Stimulated activated CD4-positive, alpha-beta T cell treated with anti-CD3 and anti-CD28 coated beads, TNF-alpha, amount 100 ng/mL, for 24 hours (primary cell): Measurements from ENCODE around the gene TRIM33.

Source experiments
- DNase-seq, 3 experiments: peaks; one replicate each; pipeline ENCODE4 v3.0.0-alpha.2; 2020; ENCODE audit warnings: low read depth in 3 of 3

Gene TRIM33

DNA sequence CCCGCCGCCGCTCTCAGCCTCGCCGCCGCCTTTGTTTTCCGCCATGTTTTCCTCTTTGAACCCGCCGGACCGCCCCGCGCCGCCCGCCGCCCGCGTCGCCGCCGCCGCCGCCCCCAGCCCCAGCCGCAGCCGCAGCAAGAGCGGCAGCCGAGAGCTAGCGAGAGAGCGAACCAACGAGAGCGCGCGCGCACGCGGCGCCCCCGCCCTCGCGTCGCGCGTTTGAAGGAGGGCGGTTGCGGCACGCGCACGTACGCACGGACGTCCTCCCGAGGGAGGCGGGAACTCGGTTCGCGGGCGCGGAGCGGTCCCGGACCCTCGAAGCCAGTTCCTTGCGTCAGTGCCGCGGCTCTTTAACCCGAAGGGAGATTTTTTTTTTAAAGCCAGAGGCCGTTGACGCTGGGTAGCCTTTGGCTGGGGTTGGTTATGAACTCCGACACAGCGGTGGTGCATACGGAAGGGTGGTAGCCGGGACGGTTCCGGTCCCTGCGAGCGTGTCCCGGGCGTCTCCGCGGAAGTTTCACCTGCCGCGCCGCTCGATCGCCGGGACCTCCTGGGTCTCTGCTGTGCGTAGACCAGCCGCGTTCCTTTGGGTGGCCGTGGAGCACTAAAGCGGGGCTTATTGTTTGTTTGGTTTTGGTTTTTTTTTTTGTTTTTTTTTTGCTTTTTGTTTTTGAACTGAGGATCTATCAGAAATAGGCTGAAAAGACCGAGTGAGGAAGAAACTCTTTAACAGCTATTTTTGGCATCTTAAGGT is at the start of gene TRIM33:
TSS of gene TRIM33 (minus strand) at position 172 of the 754 bp plus-strand sequence. CDS start at position 45, 127 bp downstream.
- peak; percentile 84 to 90 (median 88) for DNase-seq

DNA sequence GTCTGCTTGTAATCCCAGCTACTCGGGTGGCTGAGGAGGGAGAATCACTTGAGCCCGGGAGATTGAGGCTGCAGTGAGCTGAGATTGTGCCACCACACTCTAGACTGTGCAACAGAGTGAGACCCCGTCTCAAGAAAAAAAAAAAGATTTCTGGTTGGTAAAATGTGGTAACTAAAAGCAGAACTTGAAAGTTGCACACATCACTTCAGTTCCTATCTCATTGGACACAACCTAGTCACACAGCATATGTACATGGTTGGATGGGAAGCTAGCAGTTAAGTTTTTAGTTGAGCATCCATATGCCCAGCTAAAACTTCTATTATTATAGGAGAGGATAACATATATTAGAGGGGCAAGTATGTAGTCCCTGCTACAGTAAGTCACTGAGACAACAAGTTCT is 48.4 kb upstream of the TRIM33 start:
- DNase-seq: no peak

DNA sequence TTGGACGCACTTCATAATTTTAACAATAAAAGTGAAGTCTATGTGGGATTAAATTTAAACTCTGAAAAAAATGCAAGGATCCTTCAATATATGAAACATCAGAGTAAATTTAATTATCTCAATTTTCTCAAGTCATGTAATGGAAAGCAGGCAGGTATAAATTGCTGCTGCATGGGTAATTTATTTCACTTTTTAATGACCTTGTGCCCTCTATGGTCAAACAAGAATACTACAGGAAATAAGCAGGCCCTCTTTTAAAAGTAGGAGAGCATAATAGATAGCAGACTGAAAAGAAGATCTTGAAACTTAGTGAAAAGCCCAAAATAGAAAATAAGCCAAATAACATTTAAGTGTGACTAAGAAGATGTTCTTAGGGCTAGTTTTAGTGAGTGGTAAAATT is 47.5 kb upstream of the TRIM33 start:
- DNase-seq: no peak

DNA sequence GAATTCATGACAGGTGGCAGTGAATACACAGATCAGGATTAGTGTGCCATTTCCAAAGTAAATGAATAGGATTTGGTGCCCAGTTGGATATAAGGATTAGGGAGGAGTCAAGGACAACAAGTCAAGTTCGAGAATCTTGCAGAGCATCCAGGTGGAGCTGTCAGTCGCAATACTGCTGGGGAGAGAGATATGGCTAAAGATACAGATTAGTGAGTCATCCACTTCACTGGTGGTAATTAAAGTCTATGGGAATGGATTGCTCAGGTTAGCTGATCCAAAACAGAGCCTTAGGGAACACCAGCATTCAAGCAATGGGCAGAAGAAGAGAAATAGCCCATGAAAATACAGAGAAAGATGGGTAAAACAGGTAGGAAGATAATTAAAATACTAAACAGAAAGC is 43.6 kb upstream of the TRIM33 start:
- DNase-seq: no peak

DNA sequence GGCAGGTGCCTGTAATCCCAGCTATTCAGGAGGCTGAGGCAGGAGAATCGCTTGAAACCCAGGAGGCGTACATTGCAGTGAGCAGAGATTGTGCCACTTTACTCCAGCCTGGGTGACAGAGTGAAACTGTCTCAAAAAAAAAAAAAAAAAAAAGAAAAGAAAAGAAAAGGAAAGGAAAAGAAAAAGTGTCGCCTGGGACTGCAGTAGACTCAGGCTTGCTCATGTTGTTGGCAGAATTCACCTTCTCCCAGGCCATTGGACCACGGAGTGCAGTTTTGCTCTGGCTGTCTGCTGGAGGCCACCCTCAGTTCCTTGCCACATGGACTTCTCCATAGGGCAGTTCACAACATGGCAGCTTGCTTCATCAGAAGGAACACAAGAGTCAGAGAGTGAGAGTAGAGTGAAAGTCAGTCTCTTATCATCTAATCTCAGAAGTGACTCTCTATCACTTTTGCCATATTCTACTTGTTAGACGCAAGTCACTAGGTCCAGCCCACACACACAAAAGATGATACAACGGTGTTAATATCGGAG is 41.2 kb upstream of the TRIM33 start:
- DNase-seq: no peak

DNA sequence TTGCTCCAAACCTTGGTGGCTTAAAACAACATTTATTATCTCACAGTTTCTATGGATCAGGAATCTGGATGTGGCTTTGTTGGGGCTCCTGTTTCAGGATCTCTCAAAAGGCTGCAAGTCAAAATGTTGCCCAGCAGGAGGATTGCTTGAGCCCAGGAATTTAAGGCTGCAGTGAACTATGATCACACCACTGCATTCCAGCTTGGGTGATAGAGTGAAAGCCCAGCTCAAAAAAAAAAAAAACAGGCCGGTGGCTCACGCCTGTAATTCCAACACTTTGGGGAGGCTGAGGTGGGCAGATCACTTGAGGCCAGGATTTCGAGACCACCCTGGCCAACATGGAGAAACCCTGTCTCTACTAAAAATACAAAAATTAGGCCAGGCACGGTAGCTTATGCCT is 40.4 kb upstream of the TRIM33 start:
- no peak for DNase-seq

DNA sequence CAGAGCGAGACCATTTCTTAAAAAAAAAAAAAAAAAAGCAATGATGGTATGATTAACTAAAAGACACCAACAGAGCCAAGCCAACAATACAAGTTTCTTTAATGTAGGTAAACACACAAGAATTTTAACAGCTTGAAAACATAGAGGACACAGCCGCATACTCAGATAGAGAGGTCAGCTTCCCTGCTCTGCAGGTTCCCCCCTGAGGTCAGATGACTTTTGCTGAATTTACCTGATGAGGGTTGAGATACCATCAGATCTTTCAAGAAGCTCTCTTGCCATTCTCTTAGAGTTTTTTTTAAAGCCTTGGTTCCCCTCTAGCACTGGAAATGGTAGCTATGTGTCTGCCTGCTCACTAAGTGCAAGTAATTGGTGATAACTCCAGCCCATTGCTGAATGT is 39.3 kb upstream of the TRIM33 start:
- DNase-seq: no peak

DNA sequence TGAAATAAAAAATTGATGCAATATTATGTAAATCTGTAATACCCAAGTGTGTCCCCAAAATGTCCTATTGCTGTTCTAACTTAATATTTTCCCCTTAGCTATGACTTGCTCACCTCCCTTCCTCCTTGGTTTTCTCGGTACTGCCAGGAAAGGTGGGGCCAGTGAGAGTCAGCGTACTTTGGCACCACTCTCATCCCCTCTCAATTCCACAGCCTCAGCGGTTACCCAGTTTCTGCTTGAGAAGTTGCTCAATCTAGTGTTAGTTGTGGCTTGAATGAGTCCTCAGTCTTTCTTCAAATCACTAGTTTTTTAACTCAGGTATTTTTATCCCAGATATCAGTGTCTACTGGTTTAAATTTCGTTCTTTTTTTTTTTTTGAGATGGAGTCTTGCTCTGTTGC is 38.1 kb upstream of the TRIM33 start:
- no peak for DNase-seq

DNA sequence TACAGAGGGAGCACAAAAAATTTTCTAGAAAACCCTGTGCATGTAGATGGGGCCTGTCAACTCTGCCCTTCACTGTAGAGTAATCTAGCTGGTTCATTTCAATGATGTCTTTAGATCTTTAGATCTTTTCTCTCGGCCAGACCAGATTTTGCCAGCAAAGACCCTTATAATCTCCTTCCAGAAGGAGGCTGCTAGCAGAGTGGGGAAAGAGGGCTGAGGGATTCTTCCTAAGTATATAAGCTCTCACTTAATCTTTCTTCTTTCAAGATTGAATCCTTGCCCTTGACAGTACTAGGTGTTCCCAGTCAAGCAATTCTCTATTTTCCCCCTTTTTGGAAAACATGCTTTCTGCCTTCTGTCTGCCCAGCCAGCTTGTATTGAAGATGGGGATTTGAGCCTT is 36.1 kb upstream of the TRIM33 start:
- DNase-seq: no peak

DNA sequence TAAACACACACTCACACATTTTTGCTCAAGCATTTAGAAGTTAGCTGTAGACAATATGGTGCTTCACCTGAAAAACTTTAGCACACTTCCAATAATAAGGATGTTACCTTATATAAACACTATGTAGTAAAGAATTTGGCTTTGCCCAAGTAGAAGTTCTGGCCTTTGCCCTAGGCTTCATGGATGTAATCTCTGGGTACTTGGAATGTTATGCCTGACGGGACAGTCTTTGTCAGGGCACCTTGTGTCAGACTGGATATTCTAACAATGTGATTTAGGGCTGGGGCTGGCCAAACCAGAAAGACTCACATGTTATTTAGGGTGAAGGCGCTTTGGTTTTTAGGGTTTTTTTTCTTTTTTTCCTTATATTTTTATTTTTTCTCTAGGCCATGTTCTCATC is 34.8 kb upstream of the TRIM33 start:
- DNase-seq: no peak

DNA sequence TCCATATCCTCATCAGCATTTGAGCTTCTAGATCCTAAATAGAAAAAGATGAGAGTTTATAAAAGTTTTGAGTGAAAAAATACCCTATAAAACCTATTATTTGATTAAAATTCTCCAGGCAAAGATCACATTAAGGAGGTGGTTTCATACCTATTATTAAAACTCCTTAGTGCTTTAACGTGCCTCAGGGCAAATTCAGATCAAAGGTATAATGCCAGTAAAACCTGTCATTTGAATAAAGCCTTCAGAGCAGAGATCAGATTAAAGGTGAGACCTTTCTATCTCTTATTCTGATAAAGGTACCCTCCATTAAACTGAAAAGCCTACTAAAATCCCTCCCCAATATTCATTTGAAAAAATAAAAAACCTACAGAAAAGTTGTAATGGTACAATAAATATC is 34.3 kb upstream of the TRIM33 start:
- no peak for DNase-seq

DNA sequence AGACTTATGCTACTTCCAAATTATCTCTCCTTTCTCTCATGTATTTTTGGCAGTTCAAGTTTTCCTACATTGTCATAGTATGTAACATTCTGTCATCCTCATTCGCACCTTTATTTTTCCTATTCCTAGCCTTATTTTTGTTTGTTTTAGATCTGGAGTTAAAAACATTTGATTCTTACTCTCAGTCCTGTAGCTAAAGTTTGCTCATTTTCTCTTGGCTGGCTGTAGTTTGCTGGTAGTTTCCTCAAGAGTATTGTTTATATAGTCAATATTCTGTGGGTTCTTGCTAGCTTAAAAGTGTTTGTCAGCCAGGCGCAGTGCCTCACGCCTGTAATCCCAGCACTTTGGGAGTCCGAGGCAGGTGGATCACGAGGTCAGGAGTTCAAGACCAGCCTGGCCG is 29.8 kb upstream of the TRIM33 start:
- DNase-seq: no peak

DNA sequence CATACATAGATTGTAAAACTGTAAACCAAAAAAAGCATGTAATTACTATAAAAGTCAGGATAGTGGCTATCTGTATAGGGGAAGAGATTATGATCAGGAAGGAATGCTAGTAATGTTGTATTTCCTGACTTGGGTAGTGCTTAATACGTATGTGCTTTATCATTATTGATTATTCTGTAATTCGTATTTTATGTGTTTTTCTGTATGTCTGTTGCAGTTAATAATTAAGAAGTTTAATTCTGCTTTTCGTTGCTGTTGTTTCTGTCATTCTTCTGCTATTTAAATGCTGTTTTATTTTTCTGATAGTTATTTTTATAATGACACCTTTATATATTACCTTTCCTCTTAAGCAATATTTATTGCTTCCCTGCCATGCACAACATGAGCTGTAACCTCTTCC is 29.3 kb upstream of the TRIM33 start:
- DNase-seq: no peak

DNA sequence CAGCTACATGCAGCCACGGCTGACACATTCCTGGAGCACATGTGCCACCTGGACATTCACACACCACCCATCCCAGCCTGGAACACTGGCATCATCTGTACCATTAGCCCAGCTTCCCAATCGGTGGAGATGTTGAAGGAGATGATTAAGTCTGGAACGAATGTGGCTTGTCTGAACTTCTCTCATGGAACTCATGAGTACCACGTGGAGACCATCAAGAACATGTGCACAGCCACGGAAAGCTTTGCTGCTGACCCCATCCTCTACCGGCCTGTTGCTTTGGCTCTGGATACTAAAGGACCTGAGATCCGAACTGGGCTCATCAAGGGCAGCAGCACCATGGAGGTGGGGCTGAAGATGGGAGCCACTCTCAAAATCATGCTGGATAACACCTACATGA is 25.0 kb upstream of the TRIM33 start:
- DNase-seq: no peak

DNA sequence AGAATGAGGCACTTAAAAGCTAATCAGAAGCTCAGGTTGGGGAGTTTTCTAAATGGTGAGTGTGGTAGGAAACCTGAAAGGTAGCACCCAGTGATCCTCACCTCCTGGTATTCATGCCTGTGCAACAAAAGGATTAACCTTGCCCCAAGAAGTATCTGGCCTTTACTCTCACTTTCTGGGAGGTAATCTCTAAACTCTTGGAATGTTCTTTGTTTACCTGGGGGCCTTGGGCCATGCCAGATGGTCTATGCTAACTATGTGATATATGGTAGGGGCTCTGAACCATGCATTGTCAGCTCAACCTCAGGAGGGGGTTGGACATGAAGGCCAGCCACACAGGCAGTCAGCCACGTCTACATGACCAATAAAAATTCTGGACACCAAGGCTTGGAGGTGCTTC is 24.4 kb upstream of the TRIM33 start:
- DNase-seq: no peak

DNA sequence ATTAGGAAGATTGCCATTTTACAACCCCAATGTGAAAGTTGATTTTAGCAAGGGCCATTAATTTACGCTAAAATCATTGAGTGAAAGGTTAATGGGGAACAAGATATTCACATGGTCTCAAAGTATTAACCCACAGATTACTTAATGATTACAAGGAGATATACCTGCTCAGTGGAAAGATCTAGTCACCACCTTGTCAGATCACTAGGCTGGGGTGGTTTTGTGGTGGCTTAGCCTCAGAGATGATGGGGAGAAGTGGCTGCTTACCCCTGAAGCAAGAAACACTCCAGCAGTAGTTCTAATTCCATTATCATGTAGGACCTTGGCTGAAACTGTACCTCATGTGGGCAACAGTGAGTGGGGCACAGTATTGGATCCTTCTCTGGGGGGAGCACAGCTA is 20.1 kb upstream of the TRIM33 start:
- DNase-seq: no peak

DNA sequence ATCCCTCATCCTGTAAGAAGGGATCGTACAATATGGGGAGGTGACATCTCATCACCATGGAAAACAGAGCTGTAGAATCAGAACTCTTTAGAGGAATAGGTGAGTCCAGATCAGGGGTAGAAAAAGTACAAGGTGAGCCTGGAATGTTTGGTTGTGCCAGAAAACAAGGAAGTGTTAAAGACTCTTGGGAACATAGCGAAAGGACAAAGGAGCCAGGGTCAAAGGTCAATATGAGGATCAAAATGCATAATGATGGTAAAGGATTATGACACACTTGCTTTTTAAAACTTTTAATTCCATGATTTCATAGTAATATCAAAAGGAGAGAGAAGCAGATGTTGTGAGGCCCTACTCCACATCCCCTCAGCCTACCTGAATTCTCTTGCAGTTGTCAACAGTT is 19.2 kb upstream of the TRIM33 start:
- DNase-seq: no peak

DNA sequence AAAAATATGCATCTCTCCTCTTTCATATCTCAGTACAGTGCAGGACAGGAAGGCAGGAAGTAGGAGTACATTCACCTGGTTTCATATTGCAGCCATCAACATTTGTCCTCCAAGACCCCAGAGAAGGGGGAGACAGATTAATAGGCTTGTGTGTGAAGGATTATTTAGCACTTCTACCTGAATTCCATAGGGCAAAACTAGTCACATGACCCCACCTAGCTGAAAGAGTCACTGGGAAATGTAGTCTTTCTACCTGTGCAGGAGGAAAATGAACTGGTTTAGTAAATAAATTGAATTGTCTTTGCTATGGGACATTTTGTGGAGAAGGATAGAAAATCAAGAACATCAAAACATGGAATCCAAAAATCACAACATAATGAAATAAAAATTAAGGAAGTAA is 13.9 kb upstream of the TRIM33 start:
- DNase-seq: no peak

DNA sequence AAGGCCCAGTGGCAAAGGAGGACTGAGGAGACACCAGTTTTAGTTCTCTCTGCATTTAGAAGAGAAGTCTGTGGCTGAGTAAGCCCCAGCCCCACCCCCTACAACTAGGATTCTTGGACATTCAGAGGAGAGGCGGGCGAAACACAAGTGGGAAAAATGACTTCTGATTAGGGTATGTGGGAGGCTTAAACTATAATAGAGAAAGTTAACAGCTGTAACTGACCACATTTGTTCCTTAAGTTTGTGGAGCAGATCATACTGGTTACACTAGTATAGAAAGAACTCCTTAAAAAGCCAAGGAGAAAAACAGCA is 11.2 kb upstream of the TRIM33 start:
- DNase-seq: no peak

DNA sequence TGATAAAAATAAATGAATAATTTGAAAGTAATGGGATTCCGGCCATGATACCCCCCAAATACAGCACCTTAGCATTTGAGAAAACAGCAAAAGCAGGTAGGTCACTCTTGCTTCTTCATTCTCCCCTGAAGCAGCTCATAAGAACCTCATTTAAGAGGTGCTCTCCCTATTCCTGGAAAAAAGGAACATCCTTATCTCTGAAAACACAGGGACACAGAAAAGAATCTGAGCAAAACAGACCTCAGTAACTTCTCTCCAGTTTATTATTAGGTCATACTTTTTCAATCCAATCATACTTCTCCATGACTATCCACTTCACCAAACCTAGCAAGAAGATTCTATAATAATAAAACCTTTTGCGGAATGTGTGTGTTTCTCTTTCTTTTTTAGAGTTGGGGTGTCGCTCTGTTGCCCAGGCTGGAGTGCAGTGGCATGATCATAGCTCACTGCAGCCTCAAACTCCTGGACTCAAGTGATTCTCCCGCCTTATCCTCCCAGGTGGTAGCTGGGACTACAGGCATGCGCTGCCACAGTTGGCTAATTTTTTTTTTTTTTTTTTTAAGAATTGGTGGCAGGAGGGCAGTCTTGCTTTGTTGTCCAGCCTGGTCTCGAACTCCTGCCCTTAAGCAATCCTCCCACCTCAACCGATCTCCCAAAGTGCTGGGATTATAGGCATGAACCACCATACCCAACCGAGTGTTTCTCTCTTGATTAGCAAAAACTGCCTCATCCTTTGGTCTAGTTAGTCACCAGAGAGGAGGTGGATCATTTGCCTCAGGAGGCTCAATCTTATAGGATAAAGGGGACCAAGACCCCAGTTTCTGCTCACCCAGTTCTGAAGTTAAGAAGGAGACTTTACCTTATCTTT is 10.6 kb upstream of the TRIM33 start:
- DNase-seq: no peak

DNA sequence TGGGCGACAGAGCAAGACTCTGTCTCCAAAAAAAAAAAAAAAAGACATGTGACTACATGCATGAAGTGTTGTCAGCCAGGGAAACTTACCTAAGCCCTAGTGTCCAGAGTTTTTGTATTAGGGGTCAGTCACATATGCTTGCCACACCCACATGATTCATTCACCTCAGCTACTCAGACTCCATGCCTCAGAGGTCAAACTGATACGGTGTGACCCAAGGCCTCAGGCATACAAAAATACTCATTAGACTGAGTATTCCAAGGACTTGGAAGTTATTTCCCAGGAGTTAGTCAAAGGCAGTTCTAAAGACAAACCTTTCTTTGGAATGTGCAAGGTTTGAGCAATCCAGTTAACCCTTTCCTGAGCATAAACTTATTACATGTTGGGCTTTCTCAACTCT is 6.3 kb upstream of the TRIM33 start:
- no peak for DNase-seq

DNA sequence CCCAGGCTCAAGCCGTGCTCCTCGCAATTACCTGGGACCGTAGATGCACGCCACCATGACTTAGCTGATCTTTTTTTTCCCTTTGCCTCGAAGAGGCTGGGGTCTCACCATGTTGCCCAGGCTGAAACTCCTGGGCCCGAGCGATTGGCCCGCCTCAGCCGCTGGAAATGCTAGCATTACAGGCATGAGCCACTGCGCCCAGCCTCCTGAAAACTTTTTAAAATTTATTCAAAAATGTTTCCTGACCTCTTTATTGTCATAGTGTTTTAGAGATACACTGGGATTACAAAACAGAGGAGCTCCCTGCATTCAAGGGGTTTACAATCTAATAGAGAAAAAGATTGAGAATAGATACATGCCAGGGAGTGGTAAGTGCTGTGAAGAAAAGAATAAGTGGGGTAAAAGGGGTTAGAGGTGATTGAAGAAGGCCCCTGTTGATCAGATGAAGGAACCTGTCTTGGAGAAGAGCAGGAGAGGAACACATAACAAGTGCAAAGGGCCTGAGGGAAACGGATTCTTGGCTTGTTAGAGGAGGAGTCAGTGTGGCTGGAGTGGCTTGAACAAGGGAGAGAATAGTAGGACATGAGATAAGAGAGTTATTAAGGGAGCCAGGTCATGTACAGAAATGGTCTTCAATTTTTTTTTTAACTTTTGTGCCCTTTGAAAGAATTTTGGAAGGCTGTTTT is 1.7 kb upstream of the TRIM33 start:
- DNase-seq: no peak
